NCI-H146 (cell line): ENCODE measurements around the gene PCDHGA1.
A peak's percentile ranks its signal among the peaks of the same experiment; 100 is the strongest.
"Not testable (repeated sequence)": the region's sequence is repeated elsewhere in the genome, so short reads cannot be mapped to it uniquely, and the experiment has no call there.

Source experiments
- DNase-seq: peaks from one replicate; lab custom pipeline; 2025; lab: John Stamatoyannopoulos, UW

The PCDHGA1 gene

GRCh38 chr5:141412854-141413539 is 82.7 kb downstream of the PCDHGA1 start, which contains the start of gene PCDHGA10:
PCDHGA10 (plus strand) TSS chr5:141412987; CDS start chr5:141413176, 189 bp downstream.
- no peak for DNase-seq

GRCh38 chr5:141413540-141414069 is 83.3 kb downstream of the PCDHGA1 start:
- DNase-seq = no peak

GRCh38 chr5:141414548-141415274 is 84.4 kb downstream of the PCDHGA1 start:
- not testable (repeated sequence) for DNase-seq

- not testable (repeated sequence) for DNase-seq
These were observed 84.9 kb downstream of the PCDHGA1 start for GRCh38 chr5:141415275-141415618.

- peak; percentile 1 for DNase-seq
These were observed 87.3 kb downstream of the PCDHGA1 start, which contains the start of gene PCDHGB7 for GRCh38 chr5:141417494-141418172. PCDHGB7 (plus strand) TSS chr5:141417677; CDS start chr5:141417860, 183 bp downstream.

- no peak for DNase-seq
These were observed 89.0 kb downstream of the PCDHGA1 start for GRCh38 chr5:141419074-141419880.

GRCh38 chr5:141420855-141421488 is 90.7 kb downstream of the PCDHGA1 start, which contains the start of gene PCDHGA11:
PCDHGA11 (plus strand) TSS chr5:141421051; CDS start chr5:141421228, 177 bp downstream.
- DNase-seq = no peak

- DNase-seq = no peak
These were observed 91.2 kb downstream of the PCDHGA1 start for GRCh38 chr5:141421489-141421855.

GRCh38 chr5:141422742-141423291 is 92.5 kb downstream of the PCDHGA1 start:
- DNase-seq = no peak

GRCh38 chr5:141427783-141428426 is 97.6 kb downstream of the PCDHGA1 start:
- DNase-seq = no peak

- no peak for DNase-seq
These were observed 100.2 kb downstream of the PCDHGA1 start, which contains the start of gene PCDHGA12 for GRCh38 chr5:141430332-141431113. PCDHGA12 (plus strand) TSS chr5:141430507; CDS start chr5:141430760, 253 bp downstream.

GRCh38 chr5:141431286-141431685 is 101.0 kb downstream of the PCDHGA1 start:
- no peak for DNase-seq

GRCh38 chr5:141432308-141432707 is 102.0 kb downstream of the PCDHGA1 start:
- DNase-seq = not testable (repeated sequence)

- not testable (repeated sequence) for DNase-seq
These were observed 102.4 kb downstream of the PCDHGA1 start for GRCh38 chr5:141432726-141433125.

- no peak for DNase-seq
These were observed 103.7 kb downstream of the PCDHGA1 start for GRCh38 chr5:141434006-141434405.

- no peak for DNase-seq
These were observed 106.9 kb downstream of the PCDHGA1 start for GRCh38 chr5:141437221-141437620.

GRCh38 chr5:141439411-141440141 is 109.3 kb downstream of the PCDHGA1 start:
- no peak for DNase-seq

GRCh38 chr5:141440341-141440740 is 110.0 kb downstream of the PCDHGA1 start:
- no peak for DNase-seq
